Measurements from ENCODE around the gene ADGRF5.

- TF ChIP-seq CTCF (IDR thresholded peaks at IDR 0.05; ENCODE audit: low read depth, low read length) (no peak), EZH2phosphoT487 (IDR thresholded peaks at IDR 0.05; ENCODE audit: low read depth) (no peak)
Measured at GRCh38 chr6:46969206-46969605, 47.5 kb upstream of the ADGRF5 start.
